GM23338 (cell line): ENCODE measurements around the gene GAN.

ENCODE experiments used
- CREB1 ChIP-seq: fragments of 250-450 bp; sonication (Bioruptor Pico); IDR thresholded peaks from 2 replicates; pipeline ENCODE4 v1.5.0; 2020; ENCODE audit warnings: low read depth, mild to moderate bottlenecking, moderate library complexity
- TF ChIP-seq, protein P1 (sequence below), 2 experiments: fragments of 200-600 bp in 1 of 2; sonication (generic) in 1 of 2; conservative IDR thresholded peaks; 2 replicates each; pipeline versions ENCODE4 v1.5.1 to v1.6.1; 2016 to 2017; ENCODE audit warnings: antibody characterized with exemption in 2 of 2, low read depth in 2 of 2, mild to moderate bottlenecking in 2 of 2, moderate library complexity in 1 of 2

- TF ChIP-seq, protein P1, sequence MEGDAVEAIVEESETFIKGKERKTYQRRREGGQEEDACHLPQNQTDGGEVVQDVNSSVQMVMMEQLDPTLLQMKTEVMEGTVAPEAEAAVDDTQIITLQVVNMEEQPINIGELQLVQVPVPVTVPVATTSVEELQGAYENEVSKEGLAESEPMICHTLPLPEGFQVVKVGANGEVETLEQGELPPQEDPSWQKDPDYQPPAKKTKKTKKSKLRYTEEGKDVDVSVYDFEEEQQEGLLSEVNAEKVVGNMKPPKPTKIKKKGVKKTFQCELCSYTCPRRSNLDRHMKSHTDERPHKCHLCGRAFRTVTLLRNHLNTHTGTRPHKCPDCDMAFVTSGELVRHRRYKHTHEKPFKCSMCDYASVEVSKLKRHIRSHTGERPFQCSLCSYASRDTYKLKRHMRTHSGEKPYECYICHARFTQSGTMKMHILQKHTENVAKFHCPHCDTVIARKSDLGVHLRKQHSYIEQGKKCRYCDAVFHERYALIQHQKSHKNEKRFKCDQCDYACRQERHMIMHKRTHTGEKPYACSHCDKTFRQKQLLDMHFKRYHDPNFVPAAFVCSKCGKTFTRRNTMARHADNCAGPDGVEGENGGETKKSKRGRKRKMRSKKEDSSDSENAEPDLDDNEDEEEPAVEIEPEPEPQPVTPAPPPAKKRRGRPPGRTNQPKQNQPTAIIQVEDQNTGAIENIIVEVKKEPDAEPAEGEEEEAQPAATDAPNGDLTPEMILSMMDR (conservative IDR thresholded peaks at IDR 0.05; ENCODE audit: low read depth in 2 of 2) = no peak
- no peak for TF ChIP-seq CREB1 (CRISPR knock-in tag)
Observed at GRCh38 chr16:81349608-81350305, 35.0 kb downstream of the GAN start.
